HCT116 (cell line): ENCODE results near the gene GPR39. TPM values are rescaled to one million over a fixed set of nuclear protein-coding genes. Genes with fewer than 3 reads are reported as not detected.

Source experiments
- ATAC-seq: fragments of 200-7000 bp; cut with Tn5 transposase; 2 replicates; pipeline ENCODE4 v1.9.1; 2020; ENCODE audit warnings: mild to moderate bottlenecking, moderate library complexity
- BruUV-seq: library from RNA; stranded (reverse); fragments of 400-500 nt; replicated peaks from 2 replicates; lab custom pipeline; 2021; lab: Mats Ljungman, UMichigan
- CTCF ChIA-PET: fragments of 300-600 bp; sonication (Branson Sonifier 250); formaldehyde crosslinking; loops from one replicate; lab custom pipeline; 2021; ENCODE audit warnings: antibody characterized with exemption; lab: Charles Lee
- POLR2A ChIA-PET: fragments of 300-600, 350-600 bp; sonication (Branson Sonifier 250); formaldehyde crosslinking; loops from one replicate; lab custom pipeline; 2021; ENCODE audit warnings: antibody characterized with exemption; lab: Charles Lee
- RAD21 ChIA-PET, 2 experiments: fragments of 300-600 bp; sonication (Branson Sonifier 250); formaldehyde crosslinking; loops; one replicate each; lab custom pipeline; 2023; ENCODE audit warnings: low total read pairs in 2 of 2; ENCODE audit not compliant: uncharacterized antibody in 2 of 2, unreplicated experiment in 2 of 2, low non-redundant PET in 1 of 2; lab: Charles Lee
- DNase-seq: peaks from one replicate; pipeline ENCODE4 v3.0.0-alpha.2; 2010; ENCODE audit warnings: low read depth, low spot score
- H2AFZ ChIP-seq: fragments of 200-600 bp; shearing (Covaris generic), sonication (generic); 2 replicates; pipeline ENCODE4 v1.6.1; 2017; ENCODE audit warnings: low read depth, mixed run types, mixed read lengths, antibody characterized with exemption, low read length; ENCODE audit not compliant: poor library complexity, severe bottlenecking
- H3K27ac ChIP-seq: 2 replicates; pipeline ENCODE4 v1.5.1; 2012; ENCODE audit warnings: low read depth, low read length
- H3K27me3 ChIP-seq: fragments of 200-600 bp; sonication (generic); 2 replicates; pipeline ENCODE4 v1.6.1; 2016; ENCODE audit warnings: mixed run types, low read length, mixed read lengths; ENCODE audit not compliant: insufficient read depth
- H3K36me3 ChIP-seq, 2 experiments: fragments of 200-500 bp in 1 of 2; fragments of 200-600 bp in 1 of 2; sonication (Bioruptor generic) in 1 of 2; sonication (generic) in 1 of 2; 2 replicates each; pipeline versions ENCODE4 v1.5.1 to v1.6.1; 2014 to 2016; ENCODE audit warnings: low read length in 2 of 2, inconsistent platforms in 1 of 2, mixed read lengths in 1 of 2, mixed run types in 1 of 2; ENCODE audit not compliant: insufficient read depth in 2 of 2, control insufficient read depth in 1 of 2
- H3K4me1 ChIP-seq, 2 experiments: fragments of 200-600 bp in 1 of 2; sonication (generic) in 1 of 2; 2 replicates each; pipeline versions ENCODE4 v1.5.1 to v1.6.1; 2012 to 2017; ENCODE audit warnings: low read length in 2 of 2, inconsistent platforms in 1 of 2, mild to moderate bottlenecking in 1 of 2, mixed read lengths in 1 of 2, mixed run types in 1 of 2, moderate library complexity in 1 of 2; ENCODE audit not compliant: insufficient read depth in 2 of 2, control insufficient read depth in 1 of 2
- H3K4me2 ChIP-seq: fragments of 200-600 bp; sonication (generic); 2 replicates; pipeline ENCODE4 v1.6.1; 2017; ENCODE audit warnings: mixed run types, low read length, mixed read lengths
- H3K4me3 ChIP-seq, 2 experiments: fragments of 200-600 bp in 1 of 2; sonication (generic) in 1 of 2; replicated peaks in 1 of 2; 2 replicates each; pipeline ENCODE4 v1.5.1; 2011 to 2016; ENCODE audit warnings: low read length in 2 of 2, control low read depth in 1 of 2, low read depth in 1 of 2, mild to moderate bottlenecking in 1 of 2, mixed read lengths in 1 of 2, mixed run types in 1 of 2
- H3K79me2 ChIP-seq: fragments of 200-600 bp; sonication (generic); 2 replicates; pipeline ENCODE4 v1.6.1; 2017; ENCODE audit warnings: mild to moderate bottlenecking, mixed run types, low read length, moderate library complexity, mixed read lengths; ENCODE audit not compliant: insufficient read depth
- H3K9ac ChIP-seq: fragments of 200-600 bp; sonication (generic); 2 replicates; pipeline ENCODE4 v1.6.1; 2016; ENCODE audit warnings: low read length, mixed read lengths
- H3K9me2 ChIP-seq: fragments of 200-600 bp; sonication (generic), shearing (Covaris generic); 2 replicates; pipeline ENCODE4 v1.6.1; 2017; ENCODE audit warnings: mixed run types, mild to moderate bottlenecking, moderate library complexity; ENCODE audit not compliant: insufficient read depth
- H3K9me3 ChIP-seq, 2 experiments: fragments of 200-500 bp in 1 of 2; fragments of 200-600 bp in 1 of 2; sonication (Bioruptor generic) in 1 of 2; sonication (generic) in 1 of 2; 2 replicates each; pipeline ENCODE4 v1.6.1; 2014 to 2017; ENCODE audit warnings: low read length in 2 of 2, mixed read lengths in 2 of 2, inconsistent platforms in 1 of 2, low read depth in 1 of 2, mild to moderate bottlenecking in 1 of 2, mixed run types in 1 of 2, moderate library complexity in 1 of 2; ENCODE audit not compliant: control insufficient read depth in 1 of 2, insufficient read depth in 1 of 2
- H4K20me1 ChIP-seq: fragments of 200-600 bp; sonication (generic), shearing (Covaris generic); 2 replicates; pipeline ENCODE4 v1.6.1; 2017; ENCODE audit warnings: mixed run types, mild to moderate bottlenecking, moderate library complexity; ENCODE audit not compliant: insufficient read depth
- CBX3 ChIP-seq: IDR thresholded peaks from 2 replicates; pipeline ENCODE4 v1.6.1; 2012; ENCODE audit warnings: low read depth
- EGR1 ChIP-seq: IDR thresholded peaks from 2 replicates; pipeline ENCODE4 v1.6.1; 2012; ENCODE audit warnings: low read depth
- ELF1 ChIP-seq: IDR thresholded peaks from 2 replicates; pipeline ENCODE4 v1.6.1; 2012; ENCODE audit warnings: low read depth, borderline replicate concordance
- EZH2 ChIP-seq: fragments of 200-600 bp; sonication (generic); IDR thresholded peaks from 2 replicates; pipeline ENCODE4 v1.6.1; 2017; ENCODE audit warnings: antibody characterized with exemption, mixed run types
- FOSL1 ChIP-seq: IDR thresholded peaks from 2 replicates; pipeline ENCODE4 v1.6.1; 2012; ENCODE audit warnings: low read depth
- JUND ChIP-seq: IDR thresholded peaks from 2 replicates; pipeline ENCODE4 v1.6.1; 2012
- POLR2A ChIP-seq: IDR thresholded peaks from 2 replicates; pipeline ENCODE4 v1.7.0; 2011; ENCODE audit warnings: borderline replicate concordance; ENCODE audit not compliant: insufficient read depth, insufficient read length; ENCODE audit errors: extremely low read depth
- POLR2AphosphoS5 ChIP-seq: IDR thresholded peaks from 2 replicates; pipeline ENCODE4 v1.6.1; 2011; ENCODE audit warnings: mild to moderate bottlenecking, low read depth, low read length, moderate library complexity
- RAD21 ChIP-seq: IDR thresholded peaks from 2 replicates; pipeline ENCODE4 v1.6.1; 2012; ENCODE audit warnings: low read depth, mild to moderate bottlenecking
- SIN3A ChIP-seq: IDR thresholded peaks from 2 replicates; pipeline ENCODE4 v1.6.1; 2012; ENCODE audit warnings: low read depth
- SP1 ChIP-seq: IDR thresholded peaks from 2 replicates; pipeline ENCODE4 v1.6.1; 2012; ENCODE audit warnings: low read depth
- SRF ChIP-seq: IDR thresholded peaks from 2 replicates; pipeline ENCODE4 v1.6.1; 2012; ENCODE audit warnings: low read depth
- TCF7L2 ChIP-seq: IDR thresholded peaks from 2 replicates; pipeline ENCODE4 v1.7.0; 2011; ENCODE audit warnings: borderline replicate concordance, inconsistent platforms; ENCODE audit not compliant: insufficient read depth, insufficient read length; ENCODE audit errors: extremely low read depth
- YY1 ChIP-seq: IDR thresholded peaks from 2 replicates; pipeline ENCODE4 v1.6.1; 2011; ENCODE audit warnings: low read length, low read depth, moderate library complexity, mild to moderate bottlenecking; ENCODE audit not compliant: insufficient replicate concordance; ENCODE audit errors: extremely low read depth
- intact Hi-C: fragments of 100-400 bp; cut with micrococcal nuclease; formaldehyde crosslinking; loops from 2 replicates; pipeline ENCODE4 v1.10.0; 2022
- total RNA-seq: library from RNA; stranded (reverse); gene quantifications from one replicate; pipeline ENCODE4 v1.2.1, GENCODE V29; 2021; ENCODE audit not compliant: unreplicated experiment
- TF ChIP-seq, protein P1 (sequence below): IDR thresholded peaks from 2 replicates; pipeline ENCODE4 v1.6.1; 2012; ENCODE audit warnings: low read depth
- TF ChIP-seq, protein P2 (sequence below): IDR thresholded peaks from 2 replicates; pipeline ENCODE4 v1.6.1; 2011; ENCODE audit warnings: mild to moderate bottlenecking, low read length, moderate library complexity; ENCODE audit not compliant: insufficient replicate concordance; ENCODE audit errors: extremely low read depth
- TF ChIP-seq, protein P3 (sequence below), 3 experiments: fragments of 200-600 bp in 1 of 3; sonication (generic) in 1 of 3; IDR thresholded peaks in 2 of 3; conservative IDR thresholded peaks in 1 of 3; 2 replicates each; pipeline ENCODE4 v1.5.1; 2012 to 2017; ENCODE audit warnings: low read depth in 2 of 3, low read length in 2 of 3, antibody characterized with exemption in 1 of 3, borderline replicate concordance in 1 of 3, control low read depth in 1 of 3, mild to moderate bottlenecking in 1 of 3, mixed read lengths in 1 of 3, mixed run types in 1 of 3, moderate library complexity in 1 of 3; ENCODE audit not compliant: insufficient read depth in 1 of 3

The GPR39 gene
- total RNA-seq, 1 experiment from 2014 or later = 5.1 TPM

DNA sequence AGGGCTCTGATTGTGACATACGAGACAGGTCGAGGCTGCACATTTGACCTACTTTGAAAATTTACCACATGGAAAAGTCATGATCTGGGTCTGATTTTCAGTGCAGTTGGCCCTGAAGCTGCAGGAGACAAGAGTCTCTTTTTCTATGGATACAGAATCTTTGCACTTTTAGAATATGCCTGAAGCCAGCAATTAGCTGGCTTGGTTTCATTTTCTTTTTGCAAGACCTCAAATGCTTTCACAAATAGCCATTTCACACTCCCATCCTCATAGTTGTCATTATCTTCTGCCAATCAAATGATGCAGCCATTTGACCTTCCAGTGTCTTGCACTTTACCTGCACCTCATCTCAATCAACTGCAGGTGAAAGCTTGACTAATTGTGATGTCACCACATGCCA lies 59.0 kb downstream of the GPR39 start:
- intact Hi-C loops = no loop called here
- Histone ChIP-seq H3K79me2 (no peaks in the 10 kb centered on the region), H3K27ac (no peak overlapping the region), H3K9me2 (no peaks in the 10 kb centered on the region), H3K4me2 (no peak overlapping the region), H2AFZ (no peak overlapping the region), H3K9ac (no peak overlapping the region), H3K9me3 (no peaks in the 10 kb centered on the region), H3K27me3 (no peaks in the 10 kb centered on the region), H3K4me1 (no peaks in the 10 kb centered on the region), H4K20me1 (no peaks in the 10 kb centered on the region), H3K36me3 (no peaks in the 10 kb centered on the region), H3K4me3 (no peak overlapping the region)
- TF ChIP-seq, protein P1, sequence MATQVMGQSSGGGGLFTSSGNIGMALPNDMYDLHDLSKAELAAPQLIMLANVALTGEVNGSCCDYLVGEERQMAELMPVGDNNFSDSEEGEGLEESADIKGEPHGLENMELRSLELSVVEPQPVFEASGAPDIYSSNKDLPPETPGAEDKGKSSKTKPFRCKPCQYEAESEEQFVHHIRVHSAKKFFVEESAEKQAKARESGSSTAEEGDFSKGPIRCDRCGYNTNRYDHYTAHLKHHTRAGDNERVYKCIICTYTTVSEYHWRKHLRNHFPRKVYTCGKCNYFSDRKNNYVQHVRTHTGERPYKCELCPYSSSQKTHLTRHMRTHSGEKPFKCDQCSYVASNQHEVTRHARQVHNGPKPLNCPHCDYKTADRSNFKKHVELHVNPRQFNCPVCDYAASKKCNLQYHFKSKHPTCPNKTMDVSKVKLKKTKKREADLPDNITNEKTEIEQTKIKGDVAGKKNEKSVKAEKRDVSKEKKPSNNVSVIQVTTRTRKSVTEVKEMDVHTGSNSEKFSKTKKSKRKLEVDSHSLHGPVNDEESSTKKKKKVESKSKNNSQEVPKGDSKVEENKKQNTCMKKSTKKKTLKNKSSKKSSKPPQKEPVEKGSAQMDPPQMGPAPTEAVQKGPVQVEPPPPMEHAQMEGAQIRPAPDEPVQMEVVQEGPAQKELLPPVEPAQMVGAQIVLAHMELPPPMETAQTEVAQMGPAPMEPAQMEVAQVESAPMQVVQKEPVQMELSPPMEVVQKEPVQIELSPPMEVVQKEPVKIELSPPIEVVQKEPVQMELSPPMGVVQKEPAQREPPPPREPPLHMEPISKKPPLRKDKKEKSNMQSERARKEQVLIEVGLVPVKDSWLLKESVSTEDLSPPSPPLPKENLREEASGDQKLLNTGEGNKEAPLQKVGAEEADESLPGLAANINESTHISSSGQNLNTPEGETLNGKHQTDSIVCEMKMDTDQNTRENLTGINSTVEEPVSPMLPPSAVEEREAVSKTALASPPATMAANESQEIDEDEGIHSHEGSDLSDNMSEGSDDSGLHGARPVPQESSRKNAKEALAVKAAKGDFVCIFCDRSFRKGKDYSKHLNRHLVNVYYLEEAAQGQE = no peak
- no peak for TF ChIP-seq RAD21
- no peak for TF ChIP-seq CBX3
- no peak for TF ChIP-seq ELF1
- TF ChIP-seq YY1 = no peak
- TF ChIP-seq, protein P2, sequence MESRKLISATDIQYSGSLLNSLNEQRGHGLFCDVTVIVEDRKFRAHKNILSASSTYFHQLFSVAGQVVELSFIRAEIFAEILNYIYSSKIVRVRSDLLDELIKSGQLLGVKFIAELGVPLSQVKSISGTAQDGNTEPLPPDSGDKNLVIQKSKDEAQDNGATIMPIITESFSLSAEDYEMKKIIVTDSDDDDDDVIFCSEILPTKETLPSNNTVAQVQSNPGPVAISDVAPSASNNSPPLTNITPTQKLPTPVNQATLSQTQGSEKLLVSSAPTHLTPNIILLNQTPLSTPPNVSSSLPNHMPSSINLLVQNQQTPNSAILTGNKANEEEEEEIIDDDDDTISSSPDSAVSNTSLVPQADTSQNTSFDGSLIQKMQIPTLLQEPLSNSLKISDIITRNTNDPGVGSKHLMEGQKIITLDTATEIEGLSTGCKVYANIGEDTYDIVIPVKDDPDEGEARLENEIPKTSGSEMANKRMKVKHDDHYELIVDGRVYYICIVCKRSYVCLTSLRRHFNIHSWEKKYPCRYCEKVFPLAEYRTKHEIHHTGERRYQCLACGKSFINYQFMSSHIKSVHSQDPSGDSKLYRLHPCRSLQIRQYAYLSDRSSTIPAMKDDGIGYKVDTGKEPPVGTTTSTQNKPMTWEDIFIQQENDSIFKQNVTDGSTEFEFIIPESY = no peak
- TF ChIP-seq SRF = no peak
- no peak for TF ChIP-seq FOSL1
- TF ChIP-seq EGR1 = no peak
- no peak for TF ChIP-seq SIN3A
- TF ChIP-seq TCF7L2 = no peak
- TF ChIP-seq EZH2 = no peak
- TF ChIP-seq POLR2AphosphoS5 = no peak
- TF ChIP-seq SP1 = no peak
- TF ChIP-seq, protein P3, sequence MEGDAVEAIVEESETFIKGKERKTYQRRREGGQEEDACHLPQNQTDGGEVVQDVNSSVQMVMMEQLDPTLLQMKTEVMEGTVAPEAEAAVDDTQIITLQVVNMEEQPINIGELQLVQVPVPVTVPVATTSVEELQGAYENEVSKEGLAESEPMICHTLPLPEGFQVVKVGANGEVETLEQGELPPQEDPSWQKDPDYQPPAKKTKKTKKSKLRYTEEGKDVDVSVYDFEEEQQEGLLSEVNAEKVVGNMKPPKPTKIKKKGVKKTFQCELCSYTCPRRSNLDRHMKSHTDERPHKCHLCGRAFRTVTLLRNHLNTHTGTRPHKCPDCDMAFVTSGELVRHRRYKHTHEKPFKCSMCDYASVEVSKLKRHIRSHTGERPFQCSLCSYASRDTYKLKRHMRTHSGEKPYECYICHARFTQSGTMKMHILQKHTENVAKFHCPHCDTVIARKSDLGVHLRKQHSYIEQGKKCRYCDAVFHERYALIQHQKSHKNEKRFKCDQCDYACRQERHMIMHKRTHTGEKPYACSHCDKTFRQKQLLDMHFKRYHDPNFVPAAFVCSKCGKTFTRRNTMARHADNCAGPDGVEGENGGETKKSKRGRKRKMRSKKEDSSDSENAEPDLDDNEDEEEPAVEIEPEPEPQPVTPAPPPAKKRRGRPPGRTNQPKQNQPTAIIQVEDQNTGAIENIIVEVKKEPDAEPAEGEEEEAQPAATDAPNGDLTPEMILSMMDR (IDR thresholded peaks at IDR 0.05 in 2 of 3, conservative IDR thresholded peaks at IDR 0.05 in 1 of 3; ENCODE audit: borderline replicate concordance in 1 of 3, insufficient read depth in 1 of 3, low read depth in 2 of 3, low read length in 2 of 3) = no peak
- no peak for TF ChIP-seq JUND
- no peak for TF ChIP-seq POLR2A
- CTCF ChIA-PET = no interaction called here
- ATAC-seq (no peak), DNase-seq (no peak)
- POLR2A ChIA-PET = no interaction called here
- no TSS peak for BruUV-seq
- RAD21 ChIA-PET = no interaction called here
